ENCODE results near the gene VWA2.

VWA2 gene

GRCh38 chr10:114293075-114293474 is 54.0 kb downstream of the VWA2 start:
- no peak for DNase-seq (ENCODE audit: low read depth, low spot score)
- no peak overlapping the region for H3K4me3 ChIP-seq (ENCODE audit: low read depth, low read length)
- no peak for TF ChIP-seq CTCF (IDR thresholded peaks at IDR 0.05; ENCODE audit: low read depth, low read length)
- in situ Hi-C loops (cut with HindIII; ENCODE audit: low sequenced_read_pairs): no loop called here

- in situ Hi-C loops (cut with HindIII; ENCODE audit: low sequenced_read_pairs): no loop called here
These were observed 55.5 kb downstream of the VWA2 start for GRCh38 chr10:114294549-114294948.

GRCh38 chr10:114295393-114295792 is 56.3 kb downstream of the VWA2 start:
- TF ChIP-seq CTCF (IDR thresholded peaks at IDR 0.05; ENCODE audit: low read depth, low read length): no peak
- in situ Hi-C loops (cut with HindIII; ENCODE audit: low sequenced_read_pairs): no loop called here
- DNase-seq (ENCODE audit: low read depth, low spot score): peak; percentile 8
- no peak overlapping the region for H3K4me3 ChIP-seq (ENCODE audit: low read depth, low read length)

More at GRCh38 chr10:114294549-114294948, 55.5 kb downstream of the VWA2 start:
- DNase-seq (ENCODE audit: low read depth, low spot score): no peak
- no peak for TF ChIP-seq CTCF (IDR thresholded peaks at IDR 0.05; ENCODE audit: low read depth, low read length)
- no peak overlapping the region for H3K4me3 ChIP-seq (ENCODE audit: low read depth, low read length)

- in situ Hi-C loops (cut with HindIII; ENCODE audit: low sequenced_read_pairs): no loop called here
These were observed 58.2 kb downstream of the VWA2 start for GRCh38 chr10:114297136-114297705.

GRCh38 chr10:114300036-114300645 is 61.1 kb downstream of the VWA2 start:
- no peak for DNase-seq (ENCODE audit: low read depth, low spot score)
- in situ Hi-C loops (cut with HindIII; ENCODE audit: low sequenced_read_pairs): no loop called here
- H3K4me3 ChIP-seq (ENCODE audit: low read depth, low read length): no peak overlapping the region
- no peak for TF ChIP-seq CTCF (IDR thresholded peaks at IDR 0.05; ENCODE audit: low read depth, low read length)

More at GRCh38 chr10:114297136-114297705, 58.2 kb downstream of the VWA2 start:
- no peak for TF ChIP-seq CTCF (IDR thresholded peaks at IDR 0.05; ENCODE audit: low read depth, low read length)
- no peak for DNase-seq (ENCODE audit: low read depth, low spot score)
- H3K4me3 ChIP-seq (ENCODE audit: low read depth, low read length): no peak overlapping the region

GRCh38 chr10:114301177-114301576 is 62.1 kb downstream of the VWA2 start:
- in situ Hi-C loops (cut with HindIII; ENCODE audit: low sequenced_read_pairs): no loop called here
- H3K4me3 ChIP-seq (ENCODE audit: low read depth, low read length): no peak overlapping the region
- no peak for TF ChIP-seq CTCF (IDR thresholded peaks at IDR 0.05; ENCODE audit: low read depth, low read length)
- no peak for DNase-seq (ENCODE audit: low read depth, low spot score)
